AG20443 (cell line): ENCODE measurements around the gene PCK1.

ENCODE experiments used
- DNase-seq: peaks from one replicate; pipeline ENCODE4 v3.0.0; 2012; ENCODE audit warnings: low spot score, mixed read lengths

Gene PCK1

DNA sequence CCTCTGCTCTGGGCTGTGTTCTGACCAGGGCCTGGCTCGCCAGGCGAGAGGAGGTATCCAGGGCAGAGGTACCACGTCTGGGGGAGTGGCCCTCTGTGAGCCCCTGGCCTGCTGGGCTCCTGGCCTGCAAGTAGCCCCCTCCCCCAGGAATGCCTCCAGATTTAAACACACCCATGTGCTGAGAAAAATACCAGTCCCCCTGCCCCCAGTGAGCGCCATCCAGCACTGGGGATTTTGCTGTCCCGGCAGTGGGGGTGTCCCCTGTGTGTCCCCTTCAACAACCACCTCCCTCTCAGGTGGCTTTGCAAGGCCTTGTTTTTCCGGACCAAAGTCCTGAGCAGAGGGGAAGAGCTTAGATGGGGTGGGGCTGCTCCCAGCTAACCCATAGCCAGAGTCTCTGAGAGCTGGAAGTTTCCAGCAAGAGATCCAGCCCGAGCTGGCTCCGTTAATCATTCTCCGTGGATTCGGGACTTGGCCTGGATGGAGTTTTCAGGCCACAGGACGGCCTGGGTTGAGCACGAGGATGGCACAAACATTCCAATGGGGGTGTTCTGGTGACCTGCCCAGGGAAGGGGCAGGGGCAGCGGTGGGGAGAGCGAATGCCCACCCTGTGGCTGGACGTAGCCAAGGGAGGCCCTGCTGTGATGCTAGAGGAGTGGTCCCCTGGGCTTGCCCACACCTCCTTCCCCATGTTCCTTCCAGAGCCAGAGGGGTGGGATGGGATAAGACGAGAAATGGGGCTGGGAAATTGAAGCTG lies 29.0 kb downstream of the PCK1 start:
- no peak for DNase-seq

DNA sequence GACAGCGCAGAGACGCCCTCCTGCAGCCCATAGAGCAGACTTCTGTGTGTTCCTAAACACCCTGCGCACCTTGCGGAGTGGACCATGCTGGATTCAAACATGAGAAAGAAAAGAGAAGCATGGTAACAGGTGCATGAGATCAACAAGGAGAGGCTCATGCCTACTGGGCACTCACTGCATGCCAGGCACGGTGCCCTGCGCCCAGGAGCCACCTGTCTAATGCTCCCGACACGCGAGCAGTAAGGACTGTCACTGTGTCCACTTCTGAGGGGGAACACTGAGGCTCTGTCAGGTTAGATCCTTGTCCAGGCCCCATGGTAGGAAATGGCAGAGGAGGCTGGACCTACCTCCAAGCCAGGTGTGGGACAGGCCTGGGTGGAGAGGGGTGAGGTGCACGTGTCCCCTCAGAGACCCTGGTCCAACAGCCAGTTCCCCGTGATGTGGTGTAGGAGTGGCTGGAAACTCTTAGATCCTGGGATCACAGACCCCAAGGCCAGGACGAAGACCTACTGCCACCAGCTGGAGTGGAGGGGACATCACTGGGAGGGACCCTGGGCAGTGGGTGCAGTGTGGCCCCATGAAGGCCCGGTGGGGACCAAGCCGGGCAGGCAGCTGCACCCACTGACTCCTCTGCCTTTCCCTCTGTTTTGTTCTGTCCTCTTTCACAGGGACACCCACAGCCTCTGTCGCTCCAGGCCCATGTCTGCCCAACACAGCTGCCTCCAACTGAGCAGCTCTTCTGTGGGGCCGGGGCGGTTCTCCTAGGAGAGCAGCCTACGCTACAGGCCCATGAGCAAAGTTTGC lies 29.8 kb downstream of the PCK1 start:
- DNase-seq = no peak

DNA sequence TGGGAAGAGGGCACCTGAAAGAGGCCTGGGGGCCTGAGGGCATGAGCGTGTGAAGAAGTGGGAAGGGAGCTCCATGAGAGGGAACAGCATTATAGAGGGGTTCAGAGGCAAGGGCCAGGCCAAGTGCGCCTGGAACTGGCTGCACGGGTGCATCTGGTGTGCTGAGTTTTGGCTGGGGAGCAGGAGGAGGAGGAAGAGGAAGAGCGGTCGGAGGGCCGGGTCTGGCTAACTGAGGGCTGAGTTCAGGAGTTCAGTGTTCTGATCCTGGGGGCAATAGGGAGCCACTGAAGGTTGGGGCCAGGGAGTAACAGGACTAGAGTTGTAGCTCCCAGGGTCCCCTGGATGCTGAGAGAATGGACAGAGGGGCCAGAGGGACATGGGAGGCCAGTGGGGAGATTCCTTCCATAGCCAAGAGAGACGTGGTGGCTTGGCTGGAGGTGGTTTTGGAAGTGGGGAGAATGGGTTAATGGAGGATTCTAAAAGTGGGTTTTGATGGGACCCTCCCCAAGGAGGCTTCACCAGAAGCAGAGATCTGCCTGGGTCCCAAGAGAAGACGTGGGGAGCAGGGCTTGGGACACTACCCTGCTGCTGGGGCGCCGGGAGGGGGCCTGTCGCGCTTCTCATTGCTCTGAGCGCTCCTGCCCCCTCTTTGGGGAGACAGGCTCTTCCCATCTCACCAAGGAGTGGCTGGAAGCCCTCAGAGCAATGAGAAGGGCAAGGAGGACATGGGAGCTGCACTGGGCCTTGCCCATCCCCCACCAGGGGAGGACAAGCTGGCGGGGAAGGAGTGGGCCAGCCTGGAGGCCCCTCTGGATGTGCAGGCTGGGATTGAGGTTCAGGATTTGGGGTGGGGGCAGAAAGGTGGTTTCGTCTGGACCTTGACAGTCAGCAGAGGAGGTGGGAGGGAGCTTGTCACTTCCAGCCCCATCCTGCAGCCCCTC lies 30.6 kb downstream of the PCK1 start:
- DNase-seq = no peak

DNA sequence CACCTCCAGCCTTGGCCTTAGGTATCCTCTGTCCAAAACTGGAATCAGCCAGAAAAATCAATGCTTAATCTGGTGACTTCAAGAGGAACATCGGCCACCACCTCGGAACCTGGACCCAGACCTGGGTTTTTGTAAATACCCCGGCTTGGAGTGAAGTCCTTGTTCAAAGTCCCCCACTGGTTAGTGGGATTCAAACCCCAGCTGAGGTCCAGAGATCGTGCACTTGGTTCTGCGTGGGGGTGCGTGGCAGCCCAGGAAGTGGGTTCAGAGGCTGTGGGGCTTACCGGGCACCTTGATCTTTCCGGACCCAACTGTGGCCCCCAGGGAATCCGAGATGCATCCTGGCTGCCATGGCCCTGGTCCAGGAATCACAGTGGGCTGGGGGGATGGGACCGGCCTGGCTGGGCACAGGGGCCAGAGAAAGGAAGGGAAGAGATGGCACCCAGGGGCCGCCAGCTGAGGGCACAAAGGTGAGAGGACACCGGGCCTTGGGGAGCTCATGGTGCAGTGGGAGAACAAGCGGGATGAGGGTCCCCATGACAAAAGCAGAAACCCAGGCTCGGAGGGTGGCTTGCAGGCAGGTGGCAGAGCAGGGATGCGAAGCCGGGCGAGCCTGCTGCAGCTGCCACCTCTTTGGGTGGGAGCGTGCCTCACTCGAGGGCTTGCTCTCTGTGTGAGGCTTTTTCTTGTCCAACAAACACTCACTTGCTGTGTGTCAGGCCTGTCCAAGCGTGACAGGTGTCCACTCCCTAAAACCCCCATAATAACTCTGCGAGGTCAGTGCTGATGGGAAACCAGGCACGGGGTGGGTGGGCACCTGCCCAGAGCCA lies 31.6 kb downstream of the PCK1 start:
- no peak for DNase-seq

DNA sequence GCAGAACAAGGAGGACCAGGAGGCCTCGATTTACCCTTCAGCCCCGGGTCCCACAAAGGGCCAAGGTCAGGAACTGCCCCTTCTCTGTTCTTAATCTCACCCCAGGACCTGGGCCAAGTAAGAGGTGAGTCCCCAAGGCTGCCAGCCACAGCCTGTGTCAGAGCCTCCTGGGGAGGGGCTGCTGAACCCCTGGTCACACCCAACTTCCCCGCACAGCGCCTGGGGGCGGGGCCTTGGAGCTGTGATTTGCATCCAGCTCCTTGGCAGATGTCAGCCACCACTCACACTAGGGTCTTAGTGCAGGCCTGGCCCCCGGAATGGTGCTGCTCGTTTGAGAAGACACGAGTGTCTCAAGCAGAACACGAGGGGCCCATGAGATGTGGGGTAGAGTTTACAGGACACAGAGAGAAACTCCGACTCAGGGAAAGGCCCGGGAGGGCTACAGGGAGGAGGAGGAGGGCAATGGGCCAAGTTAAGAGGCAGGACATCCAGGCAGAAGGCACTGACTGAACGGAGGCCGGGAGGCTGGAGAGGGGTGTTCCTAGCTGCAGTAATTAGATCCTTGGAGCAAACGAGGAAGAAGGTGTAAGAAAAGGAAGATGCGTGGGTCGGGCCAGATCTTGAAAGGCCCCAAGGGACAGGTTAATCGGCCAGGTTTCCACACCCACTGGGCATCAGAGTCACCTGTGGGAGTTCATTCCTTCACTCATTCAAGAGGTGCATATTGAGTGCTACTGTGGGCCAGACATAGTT lies 32.4 kb downstream of the PCK1 start:
- DNase-seq = no peak

DNA sequence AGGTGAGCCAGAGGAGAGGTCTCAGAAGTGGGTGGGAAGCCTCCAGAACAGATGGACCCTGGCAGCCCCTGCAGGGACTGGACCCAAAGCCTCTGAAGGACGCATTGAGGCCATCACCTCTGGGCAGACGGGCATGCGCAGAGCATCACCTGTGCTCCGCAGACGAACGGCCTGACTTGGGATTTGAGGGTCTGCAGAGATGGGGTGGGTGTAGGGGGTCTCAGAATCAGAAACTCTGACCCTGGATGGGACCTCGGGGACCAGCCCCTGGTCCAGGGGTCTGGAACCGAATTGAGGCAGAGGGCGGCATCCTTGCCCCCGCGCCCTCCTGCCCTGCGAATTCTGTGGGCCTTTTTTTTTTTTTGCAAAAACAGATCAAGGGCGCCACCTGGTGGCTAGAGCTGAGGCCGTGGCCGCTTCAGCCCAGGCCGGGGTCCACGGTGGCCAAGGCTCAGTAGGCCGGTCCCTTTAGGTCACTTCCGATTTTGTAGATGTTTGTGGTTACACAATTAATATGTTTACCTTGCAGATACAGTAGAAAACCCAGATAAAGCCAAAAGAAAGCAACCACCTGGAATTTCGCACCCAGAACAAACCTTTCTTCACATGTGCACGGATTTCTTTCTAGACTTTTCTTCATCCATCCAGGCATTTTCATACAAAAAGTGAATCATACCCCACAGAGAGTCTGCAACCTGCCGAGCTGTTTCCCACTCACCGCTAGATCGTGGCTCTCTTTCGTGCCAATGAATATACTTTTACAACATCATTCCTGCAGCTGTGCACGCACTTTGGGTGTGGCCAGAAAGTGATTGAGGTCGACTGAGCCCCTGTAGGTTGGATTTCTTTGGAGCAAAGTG lies 33.4 kb downstream of the PCK1 start:
- peak; percentile 85 for DNase-seq

DNA sequence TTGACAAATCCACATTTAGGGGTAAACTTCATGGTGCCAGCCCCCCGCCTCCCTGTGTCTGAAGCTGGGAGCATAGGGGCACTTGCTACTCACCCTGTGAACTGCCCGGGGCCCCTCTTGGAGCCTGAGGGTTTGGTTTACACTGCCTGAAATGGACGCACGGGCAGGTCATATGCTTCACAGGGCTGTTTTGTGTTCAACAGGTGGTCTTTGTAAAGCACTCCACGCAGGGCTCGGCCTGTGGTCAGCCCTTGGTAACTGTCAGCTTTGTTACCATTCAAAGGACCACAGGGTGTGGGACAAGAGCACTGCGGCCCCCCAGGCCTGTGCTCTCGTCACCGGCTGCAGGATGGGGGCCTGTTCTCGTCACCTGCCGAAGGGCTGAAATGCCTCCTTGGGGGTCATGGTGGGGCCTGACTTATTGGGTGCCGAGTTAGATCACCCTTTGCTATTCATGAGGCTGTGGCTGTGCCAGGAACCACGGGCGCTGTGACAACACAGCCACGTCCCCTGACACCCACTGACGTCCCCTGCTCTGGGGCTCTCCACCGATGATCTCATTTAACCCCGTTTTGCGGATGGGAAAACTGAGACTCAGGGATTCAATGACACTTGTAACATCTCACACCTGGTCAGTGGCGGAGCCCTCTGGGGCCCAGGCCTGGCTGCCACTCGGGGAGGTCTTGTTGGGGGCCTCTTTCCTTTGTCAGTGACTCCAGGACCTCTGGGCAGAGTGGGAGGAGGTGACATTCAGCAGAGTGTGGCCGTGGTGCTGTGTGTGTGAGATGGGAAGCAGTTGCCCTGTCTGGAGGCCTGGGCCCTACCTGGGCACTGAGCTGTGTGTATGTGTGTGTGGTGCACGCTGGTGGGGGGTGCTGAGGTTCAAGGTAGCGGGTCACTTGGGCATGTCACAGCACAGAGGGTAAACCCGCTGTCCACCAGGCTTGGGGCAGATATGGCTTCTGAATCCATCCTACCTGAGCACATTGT lies 34.4 kb downstream of the PCK1 start:
- no peak for DNase-seq

DNA sequence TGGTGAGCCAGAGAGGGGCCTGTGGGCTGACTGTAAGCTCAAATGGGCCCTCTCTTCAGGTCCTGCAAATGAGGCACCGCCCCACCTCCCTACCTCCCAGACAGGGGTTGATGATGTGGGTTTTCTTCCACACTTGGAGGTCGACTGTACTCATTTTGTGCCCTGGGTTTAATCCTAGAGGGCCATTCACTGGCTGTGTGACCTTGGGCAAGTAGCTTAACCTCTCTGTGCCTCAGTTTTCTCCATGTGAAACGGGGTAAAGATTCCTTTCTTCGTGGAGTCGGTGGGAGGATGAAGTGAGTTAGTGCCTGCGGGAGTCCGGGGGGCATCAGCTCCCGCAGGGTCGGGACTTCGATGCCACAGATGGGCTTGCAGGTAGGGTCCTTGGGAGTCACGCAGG lies 35.4 kb downstream of the PCK1 start:
- no peak for DNase-seq

DNA sequence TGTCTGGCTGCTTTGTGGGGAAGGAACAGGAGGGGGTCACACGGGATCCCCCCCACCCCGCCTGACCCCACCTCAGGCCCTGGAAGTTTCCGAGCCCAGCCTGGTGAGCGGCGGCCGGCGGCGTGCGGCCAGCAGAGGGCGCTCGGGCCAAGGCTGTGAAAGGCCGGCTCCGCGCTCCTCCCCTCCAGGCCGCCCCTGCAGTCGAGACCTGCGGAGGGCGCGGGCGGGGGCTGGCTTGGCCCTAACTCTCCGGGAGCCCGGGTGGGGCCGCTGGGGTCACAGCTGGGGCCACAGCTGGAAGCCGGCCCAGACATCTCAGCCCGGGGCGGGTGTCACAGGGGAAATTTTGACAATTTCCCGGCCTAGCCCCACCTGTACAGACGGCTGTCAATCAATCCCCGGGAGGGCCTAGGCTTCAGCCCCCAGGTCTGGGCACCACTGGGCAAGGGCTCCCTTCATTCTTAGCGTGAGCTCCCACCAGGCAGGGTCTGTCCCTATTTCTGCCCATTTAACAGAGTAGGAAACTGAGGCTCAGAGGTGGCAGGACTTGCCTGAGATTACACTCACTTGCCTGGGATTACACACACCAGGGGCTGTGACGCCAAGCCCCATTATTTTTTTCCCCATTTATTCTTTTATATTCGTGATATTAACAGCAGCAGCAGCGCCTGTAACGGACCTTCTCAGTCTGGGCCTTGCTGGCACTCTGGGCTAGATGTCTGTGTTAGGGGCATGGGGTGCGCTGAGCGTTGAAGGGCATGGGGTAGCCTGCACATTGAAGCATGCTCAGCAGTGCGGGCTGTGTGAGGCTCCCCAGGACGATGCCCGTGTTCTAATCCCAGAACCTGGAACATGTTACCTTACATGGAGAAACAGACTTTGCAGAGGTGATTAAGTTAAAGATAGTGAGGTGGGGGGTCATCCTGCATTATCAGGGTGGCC lies 36.4 kb downstream of the PCK1 start:
- DNase-seq = peak; percentile 93

DNA sequence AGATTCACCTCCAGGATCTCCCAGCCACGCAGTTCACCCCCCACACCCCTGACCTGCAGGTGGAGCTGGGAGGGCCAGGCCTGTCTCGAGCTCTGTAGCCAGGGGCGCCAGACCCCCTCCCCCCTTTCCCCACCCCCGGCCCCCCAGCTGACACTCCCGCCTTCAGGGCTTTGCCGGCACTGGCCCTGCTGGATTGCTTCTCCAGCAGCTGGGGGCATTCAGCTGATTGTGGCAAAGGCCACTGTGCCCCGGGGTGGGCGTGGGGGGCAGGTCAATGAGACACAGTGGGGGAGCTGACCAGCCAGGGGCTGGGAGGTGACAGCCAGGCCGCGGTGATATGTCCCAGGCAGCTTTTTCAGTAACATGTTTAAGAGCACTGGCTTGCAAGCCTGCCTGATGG lies 37.1 kb downstream of the PCK1 start:
- no peak for DNase-seq

DNA sequence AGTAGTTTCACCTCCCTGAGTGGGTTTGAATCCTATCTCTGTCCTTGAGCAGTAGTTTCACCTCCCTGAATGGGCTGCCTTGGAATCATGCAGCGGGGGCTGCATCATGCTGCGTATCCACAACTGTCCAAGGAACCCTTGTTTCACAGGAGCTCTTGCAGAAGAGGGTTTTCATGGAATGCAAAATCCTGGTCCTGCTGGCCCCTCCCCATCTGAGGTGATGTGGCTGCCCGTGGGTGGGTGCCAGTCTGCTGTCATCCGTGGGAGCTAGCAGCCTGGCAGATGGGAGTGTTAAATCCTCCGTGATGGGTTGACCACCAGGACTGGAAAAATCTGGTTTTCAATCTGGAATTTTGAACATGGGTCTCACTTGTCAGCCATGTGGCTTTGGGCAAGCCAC lies 37.6 kb downstream of the PCK1 start:
- no peak for DNase-seq

DNA sequence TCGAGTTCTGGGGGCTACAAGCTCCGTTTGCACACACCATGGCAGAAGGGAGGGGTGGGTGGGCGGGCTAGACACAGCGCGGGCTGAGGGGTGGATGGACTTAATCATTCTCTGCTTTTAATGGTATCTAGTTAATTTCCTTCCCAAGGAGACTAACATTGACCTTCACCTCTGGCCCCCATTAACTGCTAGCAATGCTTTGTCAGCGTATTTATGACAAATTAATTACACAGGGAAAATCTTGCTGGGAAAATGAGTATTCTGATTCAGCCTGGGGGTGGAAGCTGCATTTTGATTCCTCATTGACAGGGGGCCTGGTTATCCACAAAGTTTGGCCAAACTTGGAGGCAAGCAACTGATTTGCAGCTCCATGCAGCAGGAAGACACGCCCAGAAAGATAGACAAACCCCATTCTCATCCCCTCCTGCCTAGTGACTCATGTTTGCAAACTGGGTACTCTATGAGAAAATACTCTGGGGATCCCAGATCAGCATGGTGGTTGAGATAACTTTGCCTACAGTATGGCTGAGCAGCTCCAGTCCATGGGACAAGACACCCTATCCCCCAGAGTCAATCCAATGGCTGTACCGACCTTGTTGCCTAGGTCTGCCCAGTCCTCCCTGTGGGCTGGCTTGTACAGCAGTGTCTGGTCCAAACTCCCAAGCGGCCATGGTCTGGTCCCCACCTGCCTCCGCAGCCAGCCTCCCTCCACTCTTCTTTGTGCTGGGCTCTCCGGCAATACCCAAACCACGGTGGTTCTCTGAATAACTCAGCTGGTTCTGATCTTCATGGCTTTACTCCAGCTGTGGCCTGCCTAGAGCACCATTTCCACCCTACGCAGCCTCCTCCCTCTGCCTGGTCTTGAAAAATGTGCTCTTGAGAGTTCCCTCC lies 39.7 kb downstream of the PCK1 start:
- peak; percentile 44 for DNase-seq

DNA sequence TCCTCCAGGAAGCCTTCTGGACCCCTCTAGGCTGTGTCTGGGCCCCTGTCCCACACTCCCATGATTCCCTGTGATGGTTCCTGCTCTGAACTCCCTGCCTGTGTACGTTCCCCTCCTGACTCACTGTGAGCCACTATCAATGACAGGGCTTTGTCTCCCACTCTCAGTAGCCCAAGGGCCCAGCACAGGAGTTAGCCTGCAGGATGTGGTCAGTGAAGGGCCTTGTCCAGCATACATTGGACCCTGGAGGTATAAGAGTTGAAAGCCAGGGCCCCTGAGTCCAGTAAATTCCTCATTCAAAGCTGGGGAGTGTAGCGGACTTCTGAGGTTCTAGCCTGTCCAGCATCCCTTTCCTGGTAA lies 40.3 kb downstream of the PCK1 start:
- no peak for DNase-seq

DNA sequence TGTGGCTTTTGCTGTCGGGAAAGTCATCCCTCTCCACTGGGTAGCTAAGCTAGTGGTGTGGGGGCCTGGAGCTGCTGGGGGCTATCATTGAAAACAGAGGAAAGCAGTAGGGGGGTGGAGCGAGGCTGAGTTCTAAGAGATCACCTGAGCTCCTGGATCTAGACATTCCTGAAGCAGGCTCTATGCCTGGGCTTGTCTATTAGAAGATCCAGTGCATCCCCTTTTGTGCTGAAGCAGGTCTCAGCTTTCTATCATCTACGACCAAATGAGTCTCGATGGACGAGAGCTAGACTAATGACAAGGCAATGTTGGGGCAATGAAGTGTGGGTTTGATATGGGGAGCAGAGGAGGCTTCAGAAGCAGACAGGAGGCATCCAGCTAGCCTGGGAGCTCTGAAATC lies 40.8 kb downstream of the PCK1 start:
- DNase-seq = no peak

DNA sequence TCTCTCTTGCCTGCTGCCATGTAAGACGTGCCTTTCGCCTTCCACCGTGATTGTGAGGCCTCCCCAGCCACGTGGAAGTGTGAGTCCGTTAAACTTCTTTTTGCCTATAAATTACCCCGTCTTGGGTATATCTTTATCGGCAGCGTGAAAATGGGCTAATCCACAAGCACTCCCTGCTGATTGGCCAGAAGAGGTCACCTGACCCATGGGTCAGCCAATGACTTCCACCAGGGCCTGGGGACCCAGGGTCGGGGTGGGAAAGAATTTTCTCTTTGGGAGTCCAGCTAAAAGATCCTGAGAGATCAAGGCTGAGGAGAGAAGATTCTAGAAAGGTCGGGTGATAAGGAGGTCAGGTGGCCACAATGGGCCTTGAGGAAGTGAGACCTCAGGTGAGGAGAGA lies 42.2 kb downstream of the PCK1 start:
- DNase-seq = no peak

DNA sequence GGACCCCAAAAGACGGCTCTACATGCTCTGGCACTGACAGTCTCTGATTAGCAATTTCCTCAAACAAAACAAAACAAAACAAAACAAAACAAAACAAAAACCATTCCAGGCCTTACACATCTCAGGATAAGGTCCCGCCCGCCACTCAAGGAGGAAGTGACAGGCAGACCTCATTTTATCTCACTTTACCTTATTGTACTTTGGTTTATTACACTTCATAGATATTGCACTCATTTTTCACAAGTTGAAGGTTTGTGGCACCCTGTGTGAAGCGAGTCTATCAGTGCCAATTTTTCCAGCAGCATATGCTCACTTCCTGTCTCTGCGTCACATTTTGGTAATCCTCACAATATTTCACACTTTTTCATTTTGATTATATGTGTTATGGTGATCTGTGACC lies 44.1 kb downstream of the PCK1 start:
- DNase-seq = no peak

DNA sequence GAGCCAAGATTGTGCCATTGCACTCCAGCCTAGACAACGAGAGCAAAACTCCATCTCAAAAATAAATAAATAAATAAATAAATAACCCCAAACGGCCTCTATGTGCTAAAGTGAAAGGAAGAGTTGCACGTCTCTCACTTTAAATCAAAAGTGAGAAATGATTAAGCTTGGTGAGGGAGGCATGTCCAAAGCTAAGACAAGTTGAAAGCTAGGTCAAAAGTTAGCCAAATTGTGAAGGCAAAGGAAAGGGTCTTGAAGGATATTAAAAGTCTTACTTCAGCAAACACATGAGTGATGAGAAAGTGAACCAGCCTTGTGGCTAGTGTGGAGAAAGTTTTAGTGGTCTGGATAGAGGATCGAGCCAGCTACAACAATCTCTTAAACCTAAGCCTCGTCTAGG lies 45.0 kb downstream of the PCK1 start:
- DNase-seq = no peak
